CD4-positive, alpha-beta T cell (primary cell): ENCODE results near the gene CLRN3. TPM values are rescaled to one million over a fixed set of nuclear protein-coding genes. Genes with fewer than 3 reads are reported as not detected.

Source experiments
- ATAC-seq: fragments of 200-7000 bp; cut with Tn5 transposase; one replicate; pipeline ENCODE4 v1.10.0; 2022; ENCODE audit warnings: mild to moderate bottlenecking; ENCODE audit not compliant: poor library complexity
- CTCF ChIA-PET: fragments of 350-600 bp; sonication (Branson Sonifier 250); formaldehyde crosslinking; loops from one replicate; lab custom pipeline; 2021; ENCODE audit warnings: antibody characterized with exemption, inconsistent platforms; lab: Charles Lee
- POLR2A ChIA-PET: fragments of 350-600 bp; sonication (Branson Sonifier 250); formaldehyde crosslinking; loops from one replicate; lab custom pipeline; 2021; ENCODE audit warnings: antibody characterized with exemption, inconsistent platforms; lab: Charles Lee
- DNase-seq, 14 experiments: peaks; one replicate each; pipeline ENCODE4 v3.0.0-alpha.2; 2013 to 2020; ENCODE audit warnings: mixed read lengths in 2 of 14
- H3K27ac ChIP-seq, 2 donors: one replicate each; pipeline versions ENCODE4 v1.5.1 to v1.7.0; 2013; ENCODE audit warnings: low read length in 2 of 2, low read depth in 1 of 2, mild to moderate bottlenecking in 1 of 2
- H3K27me3 ChIP-seq, 2 experiments: 1 replicate in 1 of 2; 2 replicates in 1 of 2; pipeline versions ENCODE4 v1.6.1 to v1.7.0; 2013; ENCODE audit warnings: low read length in 2 of 2, control low read depth in 1 of 2, mild to moderate bottlenecking in 1 of 2, moderate library complexity in 1 of 2; ENCODE audit not compliant: insufficient read depth in 2 of 2, control insufficient read depth in 1 of 2
- H3K36me3 ChIP-seq: one replicate; pipeline ENCODE4 v1.6.1; 2013; ENCODE audit warnings: low read length, control low read depth; ENCODE audit not compliant: insufficient read depth
- H3K4me1 ChIP-seq: one replicate; pipeline ENCODE4 v1.6.1; 2013; ENCODE audit warnings: low read length, control low read depth; ENCODE audit not compliant: insufficient read depth
- H3K4me3 ChIP-seq: one replicate; pipeline ENCODE4 v1.5.1; 2013; ENCODE audit warnings: mild to moderate bottlenecking, low read length, moderate library complexity
- H3K9me3 ChIP-seq, 2 experiments: 1 replicate in 1 of 2; 2 replicates in 1 of 2; pipeline versions ENCODE4 v1.6.1 to v1.7.0; 2013; ENCODE audit warnings: low read length in 2 of 2, mild to moderate bottlenecking in 2 of 2, control low read depth in 1 of 2, moderate library complexity in 1 of 2; ENCODE audit not compliant: control insufficient read depth in 1 of 2, insufficient read depth in 1 of 2
- H3K27ac Mint-ChIP-seq: one replicate; pipeline ENCODE4 v1.8.0; 2020; ENCODE audit warnings: mixed read lengths
- H3K27me3 Mint-ChIP-seq: one replicate; pipeline ENCODE4 v1.8.0; 2021; ENCODE audit warnings: mixed read lengths
- H3K36me3 Mint-ChIP-seq: one replicate; pipeline ENCODE4 v1.8.0; 2021; ENCODE audit warnings: low read depth, mixed read lengths
- H3K4me1 Mint-ChIP-seq: one replicate; pipeline ENCODE4 v1.8.0; 2021; ENCODE audit warnings: low read depth, mixed read lengths
- H3K4me3 Mint-ChIP-seq: one replicate; pipeline ENCODE4 v1.8.0; 2020; ENCODE audit warnings: mild to moderate bottlenecking, mixed read lengths
- H3K9me3 Mint-ChIP-seq: one replicate; pipeline ENCODE4 v1.8.0; 2020; ENCODE audit warnings: mixed read lengths
- CTCF ChIP-seq: fragments of 200-600 bp; IDR thresholded peaks from one replicate; pipeline ENCODE4 v1.8.0; 2022; ENCODE audit warnings: antibody characterized with exemption, mild to moderate bottlenecking
- intact Hi-C, 2 experiments: fragments of 100-400 bp; cut with DNase I in 1 of 2; cut with micrococcal nuclease in 1 of 2; formaldehyde crosslinking; loops; one replicate each; pipeline versions ENCODE4 v1.15.1 to v1.9.0; 2023 to 2025; cut with DNase I, micrococcal nuclease
- total RNA-seq, 174 experiments: library from RNA in 2 of 174; stranded (reverse) in 2 of 174; gene quantifications; one replicate each; pipeline ENCODE4 v1.2.3 and lab custom pipeline; 2021 to 2026

The CLRN3 gene
- total RNA-seq, 2 experiments from 2014 or later = not detected

- no peak for TF ChIP-seq CTCF
- Mint-ChIP-seq H3K4me1 (no peaks in the 10 kb centered on the region), H3K9me3 (no peaks in the 10 kb centered on the region), H3K36me3 (no peaks in the 10 kb centered on the region), H3K27me3 (peaks cover 34% of the 10 kb centered on the region), H3K4me3 (no peak overlapping the region), H3K27ac (no peak overlapping the region)
- ATAC-seq (no peak), DNase-seq (no peak)
- H3K27me3 ChIP-seq = peaks cover 10 to 12% of the 10 kb centered on the region in 2 experiments
- POLR2A ChIA-PET = no interaction called here
- H3K4me1 ChIP-seq = no peaks in the 10 kb centered on the region
- intact Hi-C loops = no loop called here
- no peaks in the 10 kb centered on the region for H3K36me3 ChIP-seq
- no peak overlapping the region for H3K27ac ChIP-seq
- CTCF ChIA-PET = no interaction called here
- no peak overlapping the region for H3K4me3 ChIP-seq
- H3K9me3 ChIP-seq = peaks cover 7 to 13% of the 10 kb centered on the region in 2 experiments
Observed at GRCh38 chr10:127872011-127872761, 20.6 kb downstream of the CLRN3 start.

- H3K27me3 Mint-ChIP-seq = peaks cover 38% of the 10 kb centered on the region
- H3K9me3 Mint-ChIP-seq = no peaks in the 10 kb centered on the region
- Histone ChIP-seq H3K4me1 (no peaks in the 10 kb centered on the region), H3K27me3 (peaks cover 10 to 12% of the 10 kb centered on the region in 2 experiments), H3K9me3 (peaks cover 7 to 13% of the 10 kb centered on the region in 2 experiments), H3K27ac (no peak overlapping the region), H3K4me3 (no peak overlapping the region), H3K36me3 (no peaks in the 10 kb centered on the region)
- H3K36me3 Mint-ChIP-seq = no peaks in the 10 kb centered on the region
- no peak for DNase-seq
- no peak overlapping the region for H3K27ac Mint-ChIP-seq
- intact Hi-C loops = no loop called here
- no peaks in the 10 kb centered on the region for H3K4me1 Mint-ChIP-seq
- TF ChIP-seq CTCF = no peak
- H3K4me3 Mint-ChIP-seq = no peak overlapping the region
- ChIA-PET CTCF (no interaction called here), POLR2A (no interaction called here)
- no peak for ATAC-seq
Observed at GRCh38 chr10:127871631-127872010, 21.1 kb downstream of the CLRN3 start.

- Histone ChIP-seq H3K4me3 (no peak overlapping the region), H3K27me3 (peaks cover 10 to 17% of the 10 kb centered on the region in 2 experiments), H3K27ac (no peak overlapping the region), H3K4me1 (no peaks in the 10 kb centered on the region), H3K36me3 (no peaks in the 10 kb centered on the region), H3K9me3 (peaks cover 7 to 13% of the 10 kb centered on the region in 2 experiments)
- intact Hi-C loops = no loop called here
- ATAC-seq (no peak), DNase-seq (no peak)
- Mint-ChIP-seq H3K36me3 (no peaks in the 10 kb centered on the region), H3K27me3 (peaks cover 37% of the 10 kb centered on the region), H3K4me3 (no peak overlapping the region), H3K4me1 (no peaks in the 10 kb centered on the region), H3K27ac (no peak overlapping the region), H3K9me3 (no peaks in the 10 kb centered on the region)
- no peak for TF ChIP-seq CTCF
- POLR2A ChIA-PET = no interaction called here
- CTCF ChIA-PET = no interaction called here
Observed at GRCh38 chr10:127869329-127869728, 23.4 kb downstream of the CLRN3 start.
